HG03439 (cell line): ENCODE measurements around the gene NIPAL3.
"Not testable (repeated sequence)": the region's sequence is repeated elsewhere in the genome, so short reads cannot be mapped to it uniquely, and the experiment has no call there.

Experiments used
- ATAC-seq: cut with Tn5 transposase; IDR thresholded peaks from one replicate; pipeline ENCODE4 v1.9.1; 2021; ENCODE audit warnings: mild to moderate bottlenecking, moderate library complexity; ENCODE audit not compliant: unreplicated experiment

Gene NIPAL3

GRCh38 chr1:24454673-24455072, 39.1 kb downstream of the NIPAL3 start:
- ATAC-seq = no peak

- no peak for ATAC-seq
Measured at GRCh38 chr1:24455272-24455671, 39.7 kb downstream of the NIPAL3 start.

- ATAC-seq = no peak
Measured at GRCh38 chr1:24457866-24458265, 42.3 kb downstream of the NIPAL3 start.

GRCh38 chr1:24459551-24460266, 44.1 kb downstream of the NIPAL3 start:
- ATAC-seq = no peak

DNA sequence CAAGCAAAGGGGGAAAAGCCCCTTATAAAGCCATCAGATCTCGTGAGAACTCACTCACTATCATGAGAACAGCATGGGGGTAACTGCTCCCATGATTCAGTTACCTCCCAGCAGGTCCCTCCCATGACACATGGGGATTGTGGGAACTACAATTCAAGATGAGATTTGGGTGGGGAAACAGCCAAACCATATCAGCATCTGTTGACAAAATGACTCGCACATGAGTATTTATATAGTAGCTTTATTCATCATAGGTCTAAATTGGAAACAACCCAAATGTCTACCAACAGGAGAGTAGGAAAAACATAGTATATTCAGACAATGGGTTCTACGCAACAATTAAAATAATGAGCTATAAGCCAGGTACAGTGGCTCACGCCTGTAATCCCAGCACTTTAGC, 46.5 kb downstream of the NIPAL3 start:
- not testable (repeated sequence) for ATAC-seq

GRCh38 chr1:24463776-24464735, 48.5 kb downstream of the NIPAL3 start:
- no peak for ATAC-seq

GRCh38 chr1:24465099-24465498, 49.5 kb downstream of the NIPAL3 start:
- ATAC-seq = no peak

DNA sequence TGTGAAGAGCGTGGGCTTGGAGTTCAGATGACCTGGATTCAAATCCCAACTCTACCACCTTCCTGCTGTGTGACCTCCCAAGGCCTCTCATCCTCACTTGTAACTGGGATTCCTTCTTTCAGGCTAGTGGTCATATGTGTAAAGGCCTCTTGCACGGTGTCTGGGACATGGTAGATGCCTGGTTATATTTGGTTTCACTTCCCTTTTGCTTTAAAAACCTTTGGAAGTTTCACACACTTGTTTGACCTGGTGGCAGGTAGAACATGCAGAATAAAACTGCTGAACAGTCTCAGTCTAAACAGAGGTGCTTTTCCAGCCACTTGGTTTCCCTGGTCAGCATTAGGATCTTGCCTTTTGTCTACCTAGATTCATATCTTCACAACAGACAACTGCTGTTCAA, 50.0 kb downstream of the NIPAL3 start:
- ATAC-seq = no peak

- no peak for ATAC-seq
Measured at GRCh38 chr1:24468685-24469316, 53.2 kb downstream of the NIPAL3 start.

GRCh38 chr1:24470592-24470991, 55.0 kb downstream of the NIPAL3 start:
- no peak for ATAC-seq

- ATAC-seq = no peak
Measured at GRCh38 chr1:24472527-24473251, 57.1 kb downstream of the NIPAL3 start.

- ATAC-seq = no peak
Measured at GRCh38 chr1:24474193-24474592, 58.6 kb downstream of the NIPAL3 start.

DNA sequence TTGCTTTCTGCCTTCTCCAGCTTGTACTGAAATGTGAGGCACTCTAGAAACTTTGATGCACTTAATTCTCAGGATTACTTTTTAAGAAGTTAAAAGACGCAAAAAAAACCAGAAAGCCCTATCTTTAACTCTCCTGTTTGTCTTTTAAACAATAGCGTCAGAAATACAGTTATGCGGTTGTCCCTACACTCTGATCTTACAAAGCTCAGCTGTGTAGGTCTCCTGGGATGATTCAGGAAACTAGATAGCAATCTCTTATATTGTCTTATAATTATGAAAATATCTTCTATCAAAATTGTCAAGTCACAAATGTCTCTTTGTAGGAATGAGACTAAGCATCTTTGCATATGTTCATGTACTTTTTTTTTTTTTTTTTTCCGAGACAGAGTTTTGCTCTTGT, 60.1 kb downstream of the NIPAL3 start:
- ATAC-seq = no peak

DNA sequence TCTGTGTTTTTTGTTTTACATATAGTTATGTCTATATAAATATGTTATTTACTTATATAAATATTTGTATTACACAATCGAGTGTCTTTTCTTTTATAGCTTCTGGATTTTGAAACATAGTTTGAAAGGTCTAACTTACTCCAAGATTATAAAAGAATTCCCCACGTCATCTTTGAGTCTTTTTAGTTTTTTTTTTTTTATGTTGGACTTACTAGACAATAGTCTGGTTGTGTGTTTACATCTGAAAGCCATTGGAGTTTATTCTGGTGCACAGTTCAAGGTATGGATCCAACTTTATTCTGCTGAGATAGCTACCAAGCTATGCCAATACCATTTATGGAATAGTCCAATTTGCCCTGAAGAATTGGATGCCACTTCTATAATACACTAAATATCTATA, 61.0 kb downstream of the NIPAL3 start:
- no peak for ATAC-seq

DNA sequence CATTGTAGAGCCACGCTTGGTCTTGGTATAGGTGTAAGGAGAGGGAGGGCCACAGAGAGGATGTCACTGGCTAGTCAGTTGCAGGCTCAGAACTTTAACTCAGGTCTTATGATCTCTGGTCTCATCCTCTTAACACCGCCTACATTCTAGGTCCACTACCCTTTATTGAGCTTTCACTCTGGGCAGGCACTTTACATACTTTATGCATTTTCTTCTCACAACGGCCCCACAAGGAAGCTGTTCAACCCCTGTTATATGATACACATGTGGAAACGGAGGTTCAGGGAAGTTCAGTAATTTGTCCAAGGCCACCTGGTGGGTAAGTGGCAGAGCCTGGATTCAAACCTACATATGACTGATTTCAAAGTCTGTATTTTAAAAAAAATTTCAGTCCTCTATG, 61.7 kb downstream of the NIPAL3 start:
- ATAC-seq = no peak

GRCh38 chr1:24481101-24481500, 65.5 kb downstream of the NIPAL3 start:
- ATAC-seq = no peak

DNA sequence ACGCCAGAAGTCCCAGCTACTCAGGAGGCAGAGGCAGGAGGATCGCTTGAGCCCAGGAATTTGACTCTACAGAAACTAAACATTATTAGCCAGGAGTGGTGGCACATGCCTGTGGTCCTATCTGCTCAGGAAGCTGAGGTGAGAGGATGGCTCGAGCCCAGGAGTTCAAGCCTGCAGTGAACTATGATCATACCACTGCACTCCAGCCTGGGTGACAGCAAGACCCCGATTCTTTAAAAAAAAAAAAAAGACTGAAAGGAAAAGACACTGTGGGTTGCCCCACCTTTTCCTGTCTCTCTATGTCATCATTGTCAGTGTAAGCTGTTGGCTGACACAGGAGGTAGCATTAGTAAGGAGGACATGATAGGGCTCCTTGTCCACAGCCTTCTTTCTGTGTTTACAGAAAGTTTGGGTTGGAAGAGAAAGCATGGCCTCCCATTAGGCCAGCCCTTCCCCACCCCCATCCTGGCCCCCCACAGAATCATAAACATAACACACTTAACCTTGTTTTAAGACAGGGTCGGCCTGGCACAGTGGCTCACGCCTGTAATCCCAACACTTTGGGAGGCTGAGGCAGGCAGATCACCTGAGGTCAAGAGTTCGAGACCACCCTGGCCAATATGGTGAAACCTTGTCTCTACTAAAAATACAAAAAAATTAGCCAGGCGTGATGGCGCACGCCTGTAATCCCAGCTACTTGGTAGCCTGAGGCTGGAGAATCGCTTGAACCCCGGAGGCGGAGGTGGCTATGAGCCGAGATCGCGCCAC, 66.4 kb downstream of the NIPAL3 start:
- no peak for ATAC-seq

DNA sequence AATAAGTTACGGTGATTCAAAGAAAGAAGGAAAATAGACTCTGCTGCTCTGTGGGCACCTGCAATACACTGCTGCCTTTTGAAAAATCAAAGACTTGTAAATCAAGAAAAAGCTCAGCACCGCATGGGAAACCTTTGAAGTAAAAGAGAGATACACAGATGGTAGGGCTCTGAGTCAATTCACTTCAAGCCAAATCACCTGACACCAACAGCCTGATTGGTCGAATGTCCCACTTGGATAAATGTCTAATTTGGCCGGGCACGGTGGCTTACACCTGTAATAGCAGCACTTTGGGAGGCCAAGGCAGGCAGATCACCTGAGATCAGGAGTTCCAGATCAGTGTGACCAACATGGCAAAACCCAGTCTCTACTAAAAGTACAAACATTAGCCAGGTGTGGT, 67.8 kb downstream of the NIPAL3 start:
- ATAC-seq = no peak

GRCh38 chr1:24484199-24484598, 68.6 kb downstream of the NIPAL3 start:
- no peak for ATAC-seq
